Progenitor cell of endocrine pancreas (in vitro differentiated cells): ENCODE measurements around the gene LHX2. TPM values are rescaled to one million over a fixed set of nuclear protein-coding genes. Genes with fewer than 3 reads are reported as not detected.
"Not testable (repeated sequence)": the region's sequence is repeated elsewhere in the genome, so short reads cannot be mapped to it uniquely, and the experiment has no call there.

ENCODE experiments used
- DNase-seq: peaks from one replicate; pipeline ENCODE4 v3.0.0; 2021; ENCODE audit warnings: low spot score; ENCODE audit not compliant: unreplicated experiment
- H3K27ac Mint-ChIP-seq: 2 replicates; pipeline ENCODE4 v1.8.0; 2021; ENCODE audit warnings: mild to moderate bottlenecking, moderate library complexity, mixed read lengths
- H3K27me3 Mint-ChIP-seq: 2 replicates; pipeline ENCODE4 v1.8.0; 2021; ENCODE audit warnings: mixed read lengths
- H3K36me3 Mint-ChIP-seq: 2 replicates; pipeline ENCODE4 v1.8.0; 2022; ENCODE audit warnings: mixed read lengths; ENCODE audit not compliant: insufficient read depth
- H3K4me1 Mint-ChIP-seq: 2 replicates; pipeline ENCODE4 v1.8.0; 2021; ENCODE audit warnings: low read depth, mixed read lengths
- H3K4me3 Mint-ChIP-seq: 2 replicates; pipeline ENCODE4 v1.8.0; 2021; ENCODE audit warnings: low read depth, mild to moderate bottlenecking, moderate library complexity, mixed read lengths
- H3K9me3 Mint-ChIP-seq: 2 replicates; pipeline ENCODE4 v1.8.0; 2021; ENCODE audit warnings: low read depth, mixed read lengths
- CTCF ChIP-seq: fragments of 200-600 bp; sonication (generic); IDR thresholded peaks from one replicate; pipeline ENCODE4 v1.5.0; 2021; ENCODE audit warnings: antibody characterized with exemption, mild to moderate bottlenecking; ENCODE audit not compliant: unreplicated experiment
- total RNA-seq: library from RNA; stranded (reverse); gene quantifications from 2 replicates; pipeline ENCODE4 v1.2.1, GENCODE V29; 2021

The LHX2 gene
- total RNA-seq, 1 donor from 2014 or later, result not detected

- H3K4me1 Mint-ChIP-seq, result no peaks in the 10 kb centered on the region
- no peak for TF ChIP-seq CTCF
- H3K4me3 Mint-ChIP-seq, result no peak overlapping the region
- DNase-seq, result no peak
- H3K9me3 Mint-ChIP-seq, result no peaks in the 10 kb centered on the region
- H3K36me3 Mint-ChIP-seq, result no peaks in the 10 kb centered on the region
- peaks cover 15% of the 10 kb centered on the region for H3K27me3 Mint-ChIP-seq
- H3K27ac Mint-ChIP-seq, result no peak overlapping the region
Observed at GRCh38 chr9:123973590-123974223, 37.9 kb upstream of the LHX2 start.

- Mint-ChIP-seq H3K4me1 (no peaks in the 10 kb centered on the region), H3K27ac (no peak overlapping the region), H3K4me3 (no peak overlapping the region), H3K36me3 (no peaks in the 10 kb centered on the region), H3K9me3 (no peaks in the 10 kb centered on the region), H3K27me3 (peaks cover 22% of the 10 kb centered on the region)
- TF ChIP-seq CTCF, result no peak
- DNase-seq, result no peak
Observed at GRCh38 chr9:123974471-123974870, 37.1 kb upstream of the LHX2 start.

GRCh38 chr9:123975871-123976270, 35.7 kb upstream of the LHX2 start:
- no peak overlapping the region for H3K4me3 Mint-ChIP-seq
- H3K9me3 Mint-ChIP-seq, result no peaks in the 10 kb centered on the region
- TF ChIP-seq CTCF, result no peak
- DNase-seq, result no peak
- no peak overlapping the region for H3K27ac Mint-ChIP-seq
- no peaks in the 10 kb centered on the region for H3K36me3 Mint-ChIP-seq
- no peaks in the 10 kb centered on the region for H3K4me1 Mint-ChIP-seq
- peaks cover 30% of the 10 kb centered on the region for H3K27me3 Mint-ChIP-seq

GRCh38 chr9:123976579-123976978, 35.0 kb upstream of the LHX2 start:
- H3K9me3 Mint-ChIP-seq, H3K27ac Mint-ChIP-seq, H3K36me3 Mint-ChIP-seq, DNase-seq, H3K4me1 Mint-ChIP-seq, H3K4me3 Mint-ChIP-seq: not testable (repeated sequence)
- H3K27me3 Mint-ChIP-seq, result peaks cover 37% of the 10 kb centered on the region

GRCh38 chr9:123978981-123979380, 32.6 kb upstream of the LHX2 start:
- no peak overlapping the region for H3K4me3 Mint-ChIP-seq
- no peaks in the 10 kb centered on the region for H3K4me1 Mint-ChIP-seq
- H3K36me3 Mint-ChIP-seq, result no peaks in the 10 kb centered on the region
- H3K9me3 Mint-ChIP-seq, result no peaks in the 10 kb centered on the region
- TF ChIP-seq CTCF, result no peak
- DNase-seq, result no peak
- no peak overlapping the region for H3K27ac Mint-ChIP-seq
- H3K27me3 Mint-ChIP-seq, result peaks cover 60% of the 10 kb centered on the region

GRCh38 chr9:123982535-123982934, 29.0 kb upstream of the LHX2 start:
- Mint-ChIP-seq H3K9me3 (no peaks in the 10 kb centered on the region), H3K27me3 (peaks cover 81% of the 10 kb centered on the region), H3K4me1 (no peaks in the 10 kb centered on the region), H3K4me3 (no peak overlapping the region), H3K27ac (no peak overlapping the region), H3K36me3 (no peaks in the 10 kb centered on the region)
- no peak for DNase-seq
- TF ChIP-seq CTCF, result no peak
